H1 (cell line): ENCODE results near the gene PRDM1. TPM values are rescaled to one million over a fixed set of nuclear protein-coding genes. Genes with fewer than 3 reads are reported as not detected.

Experiments used
- CTCF ChIA-PET: fragments of 300-600 bp; sonication (Branson Sonifier 250); formaldehyde crosslinking; loops from one replicate; lab custom pipeline; 2021; ENCODE audit not compliant: partially characterized antibody; lab: Charles Lee
- POLR2A ChIA-PET: fragments of 300-600 bp; sonication (Branson Sonifier 250); formaldehyde crosslinking; loops from one replicate; lab custom pipeline; 2021; ENCODE audit warnings: inconsistent platforms; ENCODE audit not compliant: partially characterized antibody; lab: Charles Lee
- DNase-seq, 2 experiments: peaks; one replicate each; pipeline versions ENCODE4 v3.0.0 to v3.0.0-alpha.2; 2010 to 2022; ENCODE audit warnings: low spot score in 2 of 2, low read depth in 1 of 2, mixed read lengths in 1 of 2
- FAIRE-seq: peaks from 2 replicates; lab custom pipeline; 2011; peaks lifted over from hg19 to GRCh38; lab: Jason Lieb, UNC
- H2AFZ ChIP-seq: 2 replicates; pipeline ENCODE4 v1.8.1; 2012; ENCODE audit warnings: low read length, inconsistent platforms
- H2AK5ac ChIP-seq: 2 replicates; pipeline ENCODE4 v1.6.1; 2013; ENCODE audit warnings: low read depth, low read length
- H2BK120ac ChIP-seq: replicated peaks from 2 replicates; pipeline ENCODE3; 2013; ENCODE audit warnings: low read depth, low read length, inconsistent platforms
- H2BK12ac ChIP-seq: 2 replicates; pipeline ENCODE4 v1.6.1; 2013; ENCODE audit warnings: low read depth, low read length
- H2BK15ac ChIP-seq: 2 replicates; pipeline ENCODE4 v1.6.1; 2013; ENCODE audit warnings: low read length
- H2BK20ac ChIP-seq: 2 replicates; pipeline ENCODE4 v1.6.1; 2013; ENCODE audit warnings: low read length
- H2BK5ac ChIP-seq: 2 replicates; pipeline ENCODE4 v1.6.1; 2013; ENCODE audit warnings: low read depth, low read length
- H3K14ac ChIP-seq: 2 replicates; pipeline ENCODE4 v1.6.1; 2013; ENCODE audit warnings: inconsistent platforms; ENCODE audit not compliant: insufficient read length
- H3K18ac ChIP-seq: 2 replicates; pipeline ENCODE4 v1.6.1; 2013; ENCODE audit warnings: low read length; ENCODE audit errors: extremely low read depth
- H3K23ac ChIP-seq: 2 replicates; pipeline ENCODE4 v1.6.1; 2013; ENCODE audit warnings: inconsistent platforms; ENCODE audit not compliant: insufficient read length
- H3K23me2 ChIP-seq: 2 replicates; pipeline ENCODE4 v1.6.1; 2013; ENCODE audit warnings: low read depth, low read length
- H3K27ac ChIP-seq: 2 replicates; pipeline ENCODE4 v1.6.1; 2011; ENCODE audit warnings: low read depth, low read length, inconsistent platforms
- H3K27me3 ChIP-seq, 4 experiments: replicated peaks in 1 of 4; 1 replicate in 1 of 4; 2 replicates in 3 of 4; pipeline versions ENCODE4 v1.6.1 to v1.8.1; 2011 to 2013; ENCODE audit warnings: low read length in 3 of 4, mild to moderate bottlenecking in 3 of 4, inconsistent platforms in 2 of 4, mixed read lengths in 2 of 4, moderate library complexity in 1 of 4; ENCODE audit not compliant: control insufficient read depth in 3 of 4, insufficient read depth in 3 of 4; ENCODE audit errors: extremely low read depth in 1 of 4
- H3K36me3 ChIP-seq, 4 experiments: 2 replicates each; pipeline versions ENCODE4 v1.6.1 to v1.8.1; 2011 to 2013; ENCODE audit warnings: mild to moderate bottlenecking in 4 of 4, low read length in 3 of 4, moderate library complexity in 2 of 4, control low read depth in 1 of 4, inconsistent platforms in 1 of 4; ENCODE audit not compliant: insufficient read depth in 4 of 4, control insufficient read depth in 2 of 4
- H3K4ac ChIP-seq: replicated peaks from 2 replicates; pipeline ENCODE3; 2013; ENCODE audit warnings: low read length, low read depth, mixed read lengths, inconsistent platforms; ENCODE audit not compliant: insufficient read length
- H3K4me1 ChIP-seq, 4 experiments: replicated peaks in 1 of 4; 1 replicate in 1 of 4; 2 replicates in 3 of 4; pipeline versions ENCODE4 v1.6.1 to v1.8.1; 2011 to 2013; ENCODE audit warnings: low read length in 3 of 4, inconsistent platforms in 2 of 4, mixed read lengths in 1 of 4; ENCODE audit not compliant: insufficient read depth in 4 of 4, control insufficient read depth in 3 of 4
- H3K4me2 ChIP-seq, 2 experiments: 2 replicates each; pipeline versions ENCODE4 v1.6.1 to v1.8.1; 2011 to 2013; ENCODE audit warnings: low read depth in 2 of 2, low read length in 2 of 2, control low read depth in 1 of 2, inconsistent platforms in 1 of 2, mild to moderate bottlenecking in 1 of 2; ENCODE audit not compliant: insufficient read depth in 1 of 2
- H3K4me3 ChIP-seq, 4 experiments: fragments of 200-600, 300-600 bp in 1 of 4; sonication (generic), shearing (Covaris generic), sonication (Bioruptor Twin) in 1 of 4; 2 replicates each; pipeline versions ENCODE4 v1.5.1 to v1.8.1; 2011 to 2016; ENCODE audit warnings: low read length in 4 of 4, low read depth in 3 of 4, control low read depth in 2 of 4, inconsistent platforms in 2 of 4, mild to moderate bottlenecking in 2 of 4, mixed read lengths in 1 of 4, moderate library complexity in 1 of 4; ENCODE audit not compliant: insufficient read depth in 2 of 4; ENCODE audit errors: extremely low read depth in 1 of 4
- H3K56ac ChIP-seq: replicated peaks from 2 replicates; pipeline ENCODE3; 2013; ENCODE audit warnings: low read depth, mild to moderate bottlenecking, mixed read lengths, low read length, inconsistent platforms; ENCODE audit not compliant: insufficient read length
- H3K79me1 ChIP-seq: 2 replicates; pipeline ENCODE4 v1.6.1; 2013; ENCODE audit warnings: low read depth, low read length, control low read depth
- H3K79me2 ChIP-seq, 2 experiments: 2 replicates each; pipeline versions ENCODE4 v1.6.1 to v1.8.1; 2012 to 2013; ENCODE audit warnings: low read length in 2 of 2, mild to moderate bottlenecking in 2 of 2, inconsistent platforms in 1 of 2; ENCODE audit not compliant: insufficient read depth in 2 of 2, control insufficient read depth in 1 of 2
- H3K9ac ChIP-seq, 4 experiments: replicated peaks in 1 of 4; 1 replicate in 1 of 4; 2 replicates in 3 of 4; pipeline versions ENCODE4 v1.6.1 to v1.8.1; 2011 to 2013; ENCODE audit warnings: low read depth in 3 of 4, low read length in 3 of 4, control low read depth in 2 of 4, mild to moderate bottlenecking in 2 of 4, moderate library complexity in 2 of 4, inconsistent platforms in 1 of 4; ENCODE audit errors: extremely low read depth in 1 of 4
- H3K9me3 ChIP-seq, 2 experiments: 2 replicates each; pipeline versions ENCODE4 v1.6.1 to v1.8.1; 2012 to 2013; ENCODE audit warnings: mild to moderate bottlenecking in 2 of 2, moderate library complexity in 2 of 2, control low read depth in 1 of 2, inconsistent platforms in 1 of 2, low read depth in 1 of 2, low read length in 1 of 2, mixed read lengths in 1 of 2; ENCODE audit not compliant: insufficient read depth in 2 of 2
- H4K20me1 ChIP-seq, 2 experiments: replicated peaks in 1 of 2; 2 replicates each; pipeline versions ENCODE3 to v1.8.1; 2011 to 2013; ENCODE audit warnings: inconsistent platforms in 2 of 2, low read length in 2 of 2, mild to moderate bottlenecking in 1 of 2; ENCODE audit not compliant: insufficient read depth in 2 of 2, control insufficient read depth in 1 of 2
- H4K5ac ChIP-seq: 2 replicates; pipeline ENCODE4 v1.6.1; 2013; ENCODE audit warnings: low read length, low read depth, mixed read lengths, inconsistent platforms; ENCODE audit not compliant: insufficient read length
- H4K8ac ChIP-seq: 2 replicates; pipeline ENCODE4 v1.8.0; 2013; ENCODE audit warnings: mild to moderate bottlenecking, moderate library complexity, low read length, inconsistent platforms; ENCODE audit not compliant: insufficient read depth; ENCODE audit errors: extremely low read depth
- H4K91ac ChIP-seq: replicated peaks from 2 replicates; pipeline ENCODE3; 2013; ENCODE audit warnings: low read length, mixed read lengths, inconsistent platforms; ENCODE audit not compliant: insufficient read length
- BCL11A ChIP-seq, 2 experiments: IDR thresholded peaks; one replicate each; pipeline ENCODE4 v1.6.1; 2011; ENCODE audit warnings: low read depth in 2 of 2, low read length in 2 of 2, mild to moderate bottlenecking in 2 of 2
- JUND ChIP-seq: IDR thresholded peaks from 2 replicates; pipeline ENCODE4 v1.6.1; 2011; ENCODE audit warnings: mild to moderate bottlenecking, improper control_type of control experiment, low read length
- RFX5 ChIP-seq: IDR thresholded peaks from 2 replicates; pipeline ENCODE4 v1.6.1; 2011; ENCODE audit warnings: low read depth, low read length, improper control_type of control experiment, borderline replicate concordance
- RNF2 ChIP-seq: fragments of 200-900, 300-1000 bp; sonication (generic); IDR thresholded peaks from 2 replicates; pipeline ENCODE4 v1.7.1; 2016; ENCODE audit warnings: borderline replicate concordance, low read depth, mild to moderate bottlenecking, antibody characterized with exemption, low read length; ENCODE audit not compliant: poor library complexity, severe bottlenecking; ENCODE audit errors: missing control alignments
- SIN3A ChIP-seq, 2 experiments: IDR thresholded peaks in 1 of 2; conservative IDR thresholded peaks in 1 of 2; 2 replicates each; pipeline ENCODE4 v1.6.1; 2011 to 2012; ENCODE audit warnings: low read length in 2 of 2, improper control_type of control experiment in 1 of 2, low read depth in 1 of 2, mild to moderate bottlenecking in 1 of 2
- SP4 ChIP-seq: IDR thresholded peaks from 2 replicates; pipeline ENCODE4 v1.6.1; 2012; ENCODE audit warnings: low read length, inconsistent platforms
- TBP ChIP-seq: IDR thresholded peaks from 2 replicates; pipeline ENCODE4 v1.6.1; 2011; ENCODE audit warnings: low read depth, low read length, improper control_type of control experiment
- TCF12 ChIP-seq: IDR thresholded peaks from 2 replicates; pipeline ENCODE4 v1.6.1; 2011; ENCODE audit warnings: low read depth, mild to moderate bottlenecking, low read length
- YY1 ChIP-seq: IDR thresholded peaks from 2 replicates; pipeline ENCODE4 v1.6.1; 2011; ENCODE audit warnings: low read depth, mild to moderate bottlenecking, low read length
- WGBS, 2 experiments: shearing (Covaris generic) in 1 of 2; methylation state at CpG; one replicate each; pipeline versions ENCODE4 v1.1.6 to v1.1.7; 2013 to 2015; ENCODE audit warnings: low lambda C conversion rate in 2 of 2, mixed read lengths in 2 of 2, inconsistent platforms in 1 of 2, low coverage in 1 of 2, missing lambda C conversion rate in 1 of 2; ENCODE audit not compliant: insufficient replicate concordance in 2 of 2, insufficient coverage in 1 of 2, insufficient read length in 1 of 2; ENCODE audit errors: extremely low coverage in 1 of 2, missing lambda C conversion rate in 1 of 2; 5-methylcytosine and 5-hydroxymethylcytosine counted together
- polyA plus RNA-seq, 7 experiments: library from polyadenylated mRNA; depleted of rRNA in 3 of 7; stranded (reverse) in 5 of 7; unstranded in 2 of 7; fragments of >200 nt in 5 of 7; fragments of 200-250 nt in 2 of 7; gene quantifications; 1 replicate in 5 of 7; 2 replicates in 1 of 7; 4 replicates in 1 of 7; pipeline versions ENCODE4 v1.2.1 to v1.2.3, GENCODE V29; 2011 to 2013; ENCODE audit warnings: missing spikeins in 2 of 7, mixed read lengths in 2 of 7
- total RNA-seq: library from RNA; stranded (reverse); fragmentation: NEBNext Ultra II Directional; extraction: Animal tissue kit (Norgen Biotek cat#: 25700); gene quantifications from 2 replicates; pipeline ENCODE4 v1.2.1, GENCODE V29; 2021

Gene PRDM1
- total and polyA plus RNA-seq, 2 of the 8 experiments (the other 6 are each of a cell fraction or from before 2014, with no cell fraction given), result 0.21 to 0.74 TPM

- peaks cover 1 to 21% (median 9%) of the 10 kb centered on the region in 4 experiments; a peak in 6 of 7 replicates for H3K4me1 ChIP-seq
- H3K23ac ChIP-seq, result no peak overlapping the region
- H3K79me1 ChIP-seq, result no peaks in the 10 kb centered on the region
- no peak overlapping the region for H4K91ac ChIP-seq
- no peak overlapping the region for H2BK5ac ChIP-seq
- no peaks in the 10 kb centered on the region for H3K79me2 ChIP-seq
- H3K4ac ChIP-seq, result no peak overlapping the region
- H2BK20ac ChIP-seq, result no peak overlapping the region; the same call in 1 of the 2 replicates
- H2BK12ac ChIP-seq, result no peak overlapping the region
- FAIRE-seq (no peak), DNase-seq (no peak)
- no peak overlapping the region for H2BK15ac ChIP-seq
- no peak overlapping the region for H2BK120ac ChIP-seq
- POLR2A ChIA-PET, result interaction anchor here (0.6 kb wide), 1 partner anchor 201 kb away, joined by 4 read pairs; no protein-coding TSS in a partner anchor
- H4K5ac ChIP-seq, result no peak overlapping the region
- no peak overlapping the region for H3K9ac ChIP-seq
- no peaks in the 10 kb centered on the region for H3K36me3 ChIP-seq
- no peak overlapping the region for H3K56ac ChIP-seq
- 83% methylated on average over 7 of the region's 7 CpGs; no CpG with 5 or more reads in 1 of the 2 experiments for WGBS, 2 experiments
- H3K4me3 ChIP-seq, result no peak overlapping the region
- H3K27ac ChIP-seq, result no peak overlapping the region
- CTCF ChIA-PET, result interaction anchor here (0.8 to 2.7 kb wide), 4 partner anchors 9 to 127 kb away, joined by 3 to 6 read pairs (median 5); partner anchors contain the start of gene PRDM1
- H3K14ac ChIP-seq, result no peak overlapping the region
- no peak overlapping the region for H2AFZ ChIP-seq
- no peak overlapping the region for H3K18ac ChIP-seq
- H2AK5ac ChIP-seq, result no peak overlapping the region
- H4K8ac ChIP-seq, result no peak overlapping the region
- H3K23me2 ChIP-seq, result peaks cover 12% of the 10 kb centered on the region
- H4K20me1 ChIP-seq, result no peaks in the 10 kb centered on the region
- peaks cover 1 to 17% (median 6%) of the 10 kb centered on the region in 4 experiments; a peak in 5 of 7 replicates for H3K27me3 ChIP-seq
- H3K4me2 ChIP-seq, result no peak overlapping the region
- H3K9me3 ChIP-seq, result no peaks in the 10 kb centered on the region
- no peak for TF ChIP-seq BCL11A (IDR thresholded peaks at IDR 0.05; ENCODE audit: low read depth in 2 of 2, low read length in 2 of 2)
- TF ChIP-seq RNF2, result no peak
- TF ChIP-seq TCF12, result no peak
- no peak for TF ChIP-seq JUND
- no peak for TF ChIP-seq TBP
- no peak for TF ChIP-seq SIN3A (conservative IDR thresholded peaks at IDR 0.05 in 1 of 2, IDR thresholded peaks at IDR 0.05 in 1 of 2; ENCODE audit: low read depth in 1 of 2, low read length in 2 of 2)
- no peak for TF ChIP-seq YY1
- no peak for TF ChIP-seq RFX5
- no peak for TF ChIP-seq SP4
Observed at GRCh38 chr6:106094261-106094963, 8.3 kb downstream of the PRDM1 start.
